Measurements from ENCODE around the gene ACSF3.

Gene ACSF3

GRCh38 chr16:89047331-89048089 is 46.1 kb upstream of the ACSF3 start:
- no peak for DNase-seq
- H3K4me1 ChIP-seq, result peaks cover 0 to 10% (median 0%) of the 10 kb centered on the region in 4 donors
- H3K27ac ChIP-seq, result no peak overlapping the region
- no peak overlapping the region for H3K4me3 ChIP-seq
- intact Hi-C loops (cut with DNase I; ENCODE audit: low total_unique reads), result no loop called here
- H3K9me3 ChIP-seq, result no peaks in the 10 kb centered on the region
- H3K27me3 ChIP-seq, result peaks cover 0 to 91% of the 10 kb centered on the region in 2 donors
- no peak for TF ChIP-seq CTCF (IDR thresholded peaks at IDR 0.05)
- no peaks in the 10 kb centered on the region for H3K36me3 ChIP-seq

DNA sequence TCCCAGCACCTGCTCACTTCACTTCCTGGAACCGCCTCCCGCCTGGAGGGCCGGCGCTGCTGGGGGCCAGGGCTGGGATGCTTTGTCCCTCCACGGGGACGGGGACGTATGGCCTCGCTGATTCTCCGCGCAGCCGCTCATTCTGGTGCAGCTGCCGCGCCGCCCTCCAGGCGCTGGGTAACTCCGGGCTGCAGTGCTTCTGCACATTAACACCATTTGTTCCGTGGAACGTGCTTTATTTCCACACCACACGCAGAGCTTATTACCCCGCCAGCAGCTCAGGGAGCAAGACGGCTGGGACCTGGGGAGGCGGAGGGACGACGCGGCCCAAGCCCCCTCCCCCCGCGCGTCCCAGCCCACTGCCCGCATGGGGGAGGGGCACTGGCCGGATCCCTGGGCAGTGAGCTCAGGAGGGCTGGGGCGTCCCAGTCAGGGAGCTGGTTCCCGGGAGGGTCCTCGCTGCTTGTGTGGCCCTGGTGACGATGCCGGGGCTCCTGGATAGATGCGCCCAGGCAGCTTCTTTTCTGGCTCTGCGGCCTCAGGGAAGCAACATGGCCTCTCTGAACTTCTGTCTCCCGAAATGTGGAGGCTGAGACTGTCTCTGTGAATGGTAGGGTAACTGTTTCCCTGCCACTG is 45.4 kb upstream of the ACSF3 start:
- no peak overlapping the region for H3K27ac ChIP-seq
- peaks cover 0 to 88% of the 10 kb centered on the region in 2 donors for H3K27me3 ChIP-seq
- no peaks in the 10 kb centered on the region for H3K9me3 ChIP-seq
- no peak for TF ChIP-seq CTCF (IDR thresholded peaks at IDR 0.05)
- H3K4me3 ChIP-seq, result no peak overlapping the region
- H3K36me3 ChIP-seq, result no peaks in the 10 kb centered on the region
- H3K4me1 ChIP-seq, result peaks cover 0 to 10% (median 0%) of the 10 kb centered on the region in 4 donors
- DNase-seq, result no peak
- intact Hi-C loops (cut with DNase I; ENCODE audit: low total_unique reads), result no loop called here

DNA sequence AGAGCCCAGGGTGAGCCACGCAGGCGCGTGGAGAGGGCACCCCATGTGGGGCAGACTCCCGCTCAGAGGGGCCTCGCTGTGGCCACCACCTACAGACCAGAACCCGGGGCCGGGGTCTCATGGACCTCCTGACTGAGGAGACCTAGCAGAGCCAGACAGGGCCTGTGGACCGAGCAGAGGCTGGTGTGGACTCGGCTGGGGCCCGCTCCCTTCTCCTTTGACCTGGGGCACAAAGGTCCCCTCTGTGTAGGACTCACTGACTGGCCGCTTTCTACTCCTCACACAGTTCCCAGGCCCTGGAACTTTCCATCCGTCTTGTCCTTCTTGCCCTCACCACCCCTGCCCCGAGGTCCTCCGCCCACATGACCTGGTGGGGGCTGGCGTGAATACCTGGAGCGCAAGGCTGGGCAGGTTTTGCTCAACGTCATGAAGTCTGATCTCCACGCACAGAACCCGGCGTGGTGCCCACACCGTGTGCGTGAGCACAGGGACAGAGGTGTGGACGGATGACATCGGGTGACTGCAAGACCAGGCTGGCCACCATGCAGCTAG is 44.7 kb upstream of the ACSF3 start:
- Histone ChIP-seq H3K4me1 (peaks cover 0 to 10% (median 0%) of the 10 kb centered on the region in 4 donors), H3K4me3 (no peak overlapping the region), H3K36me3 (no peaks in the 10 kb centered on the region), H3K27ac (no peak overlapping the region), H3K9me3 (no peaks in the 10 kb centered on the region), H3K27me3 (peaks cover 0 to 86% of the 10 kb centered on the region in 2 donors)
- DNase-seq, result no peak
- TF ChIP-seq CTCF (IDR thresholded peaks at IDR 0.05), result no peak
- intact Hi-C loops (cut with DNase I; ENCODE audit: low total_unique reads), result no loop called here

- H3K27ac ChIP-seq, result no peak overlapping the region
- H3K27me3 ChIP-seq, result peaks cover 0 to 87% of the 10 kb centered on the region in 2 donors
- H3K4me1 ChIP-seq, result peaks cover 0 to 10% (median 0%) of the 10 kb centered on the region in 4 donors
- no peak overlapping the region for H3K4me3 ChIP-seq
- no peaks in the 10 kb centered on the region for H3K36me3 ChIP-seq
- no peak for DNase-seq
- TF ChIP-seq CTCF (IDR thresholded peaks at IDR 0.05), result no peak
- no peaks in the 10 kb centered on the region for H3K9me3 ChIP-seq
- intact Hi-C loops (cut with DNase I; ENCODE audit: low total_unique reads), result no loop called here
Observed at GRCh38 chr16:89049484-89050118, 44.1 kb upstream of the ACSF3 start.

- Histone ChIP-seq H3K36me3 (no peaks in the 10 kb centered on the region), H3K27me3 (peaks cover 0 to 87% of the 10 kb centered on the region in 2 donors), H3K9me3 (no peaks in the 10 kb centered on the region), H3K4me1 (peaks cover 0 to 10% (median 0%) of the 10 kb centered on the region in 4 donors), H3K4me3 (no peak overlapping the region), H3K27ac (no peak overlapping the region)
- intact Hi-C loops (cut with DNase I; ENCODE audit: low total_unique reads), result no loop called here
- no peak for DNase-seq
- no peak for TF ChIP-seq CTCF (IDR thresholded peaks at IDR 0.05)
Observed at GRCh38 chr16:89050119-89050867, 43.4 kb upstream of the ACSF3 start.

Data from tibial artery (tissue), 4 donors.